HepG2 (cell line): ENCODE measurements around the gene UPK1A.

Experiments
- ATF1 ChIP-seq: IDR thresholded peaks from 2 replicates; pipeline ENCODE4 v1.6.1; 2016; ENCODE audit warnings: mild to moderate bottlenecking, control low read depth
- ATF2 ChIP-seq: sonication (generic); formaldehyde crosslinking; IDR thresholded peaks from 2 replicates; pipeline ENCODE4 v1.4.0; 2020; ENCODE audit warnings: missing genetic modification reagents
- BRCA1 ChIP-seq: sonication (generic); formaldehyde crosslinking; IDR thresholded peaks from 2 replicates; pipeline ENCODE4 v1.4.0; 2020; ENCODE audit warnings: missing genetic modification reagents
- FOXA1 ChIP-seq, 2 experiments: fragments of 450-650 bp in 1 of 2; sonication (generic) in 1 of 2; formaldehyde crosslinking in 1 of 2; IDR thresholded peaks; 2 replicates each; pipeline versions ENCODE4 v1.4.0 to v1.6.1; 2016 to 2020; ENCODE audit warnings: missing genetic modification reagents in 1 of 2
- HNF1A ChIP-seq, 2 experiments: sonication (generic) in 1 of 2; formaldehyde crosslinking in 1 of 2; IDR thresholded peaks; 2 replicates each; pipeline versions ENCODE4 v1.4.0 to v1.6.1; 2016 to 2020; ENCODE audit warnings: borderline replicate concordance in 1 of 2, low read depth in 1 of 2, mild to moderate bottlenecking in 1 of 2, missing genetic modification reagents in 1 of 2
- HNF1B ChIP-seq: sonication (generic); formaldehyde crosslinking; IDR thresholded peaks from 2 replicates; pipeline ENCODE4 v1.5.1; 2020; ENCODE audit warnings: mild to moderate bottlenecking, moderate library complexity, missing genetic modification reagents
- MAFF ChIP-seq: IDR thresholded peaks from 2 replicates; pipeline ENCODE4 v1.6.1; 2011; ENCODE audit warnings: low read depth, low read length, improper control_type of control experiment
- NCOA1 ChIP-seq: sonication (generic); formaldehyde crosslinking; IDR thresholded peaks from 2 replicates; pipeline ENCODE4 v1.9.0; 2021; ENCODE audit warnings: missing genetic modification reagents
- NKX3-1 ChIP-seq: sonication (generic); formaldehyde crosslinking; IDR thresholded peaks from 2 replicates; pipeline ENCODE4 v1.5.0; 2020; ENCODE audit warnings: missing genetic modification reagents
- POLR2AphosphoS5 ChIP-seq: IDR thresholded peaks from 2 replicates; pipeline ENCODE4 v1.6.1; 2012; ENCODE audit warnings: low read depth, low read length
- ZNF510 ChIP-seq: sonication (generic); formaldehyde crosslinking; IDR thresholded peaks from 2 replicates; pipeline ENCODE4 v1.4.0; 2020; ENCODE audit warnings: low read depth, mild to moderate bottlenecking, missing genetic modification reagents
- ZNF558 ChIP-seq: sonication (generic); formaldehyde crosslinking; IDR thresholded peaks from 2 replicates; pipeline ENCODE4 v1.9.0; 2022; ENCODE audit warnings: mild to moderate bottlenecking, missing genetic modification reagents, borderline replicate concordance

- TF ChIP-seq HNF1B (CRISPR knock-in tag) (no peak), MAFF (no peak), ZNF510 (CRISPR knock-in tag) (no peak), NKX3-1 (CRISPR knock-in tag) (no peak), POLR2AphosphoS5 (no peak), ZNF558 (no peak), HNF1A (IDR thresholded peaks at IDR 0.05; ENCODE audit: low read depth) (no peak), HNF1A (CRISPR knock-in tag; IDR thresholded peaks at IDR 0.05; ENCODE audit: borderline replicate concordance) (no peak), ATF1 (CRISPR knock-in tag) (no peak), ATF2 (CRISPR knock-in tag) (no peak), BRCA1 (CRISPR knock-in tag) (no peak), NCOA1 (no peak), FOXA1 (IDR thresholded peaks at IDR 0.05) (no peak), FOXA1 (CRISPR knock-in tag; IDR thresholded peaks at IDR 0.05) (no peak)
These were observed 3.2 kb downstream of the UPK1A start for GRCh38 chr19:35669566-35669965.
